ENCODE data around the gene RCOR1.

Gene RCOR1

GRCh38 chr14:102731101-102731870 is 138.8 kb downstream of the RCOR1 start:
- DNase-seq (ENCODE audit: low read depth, low spot score): no peak
- H3K4me3 ChIP-seq (ENCODE audit: low read length): no peak overlapping the region

GRCh38 chr14:102731871-102732800 is 139.7 kb downstream of the RCOR1 start:
- DNase-seq (ENCODE audit: low read depth, low spot score): no peak
- H3K4me3 ChIP-seq (ENCODE audit: low read length): no peak overlapping the region

- H3K4me3 ChIP-seq (ENCODE audit: low read length): no peak overlapping the region
- no peak for DNase-seq (ENCODE audit: low read depth, low spot score)
These were observed 140.5 kb downstream of the RCOR1 start for GRCh38 chr14:102732924-102733323.

GRCh38 chr14:102733326-102733725 is 140.9 kb downstream of the RCOR1 start:
- no peak overlapping the region for H3K4me3 ChIP-seq (ENCODE audit: low read length)
- no peak for DNase-seq (ENCODE audit: low read depth, low spot score)

GRCh38 chr14:102734436-102734835 is 142.0 kb downstream of the RCOR1 start:
- no peak for DNase-seq (ENCODE audit: low read depth, low spot score)
- H3K4me3 ChIP-seq (ENCODE audit: low read length): no peak overlapping the region

- no peak overlapping the region for H3K4me3 ChIP-seq (ENCODE audit: low read length)
- no peak for DNase-seq (ENCODE audit: low read depth, low spot score)
These were observed 144.5 kb downstream of the RCOR1 start for GRCh38 chr14:102736956-102737355.

- H3K4me3 ChIP-seq (ENCODE audit: low read length): no peak overlapping the region
- DNase-seq (ENCODE audit: low read depth, low spot score): no peak
These were observed 145.2 kb downstream of the RCOR1 start for GRCh38 chr14:102737402-102738372.

- no peak overlapping the region for H3K4me3 ChIP-seq (ENCODE audit: low read length)
- no peak for DNase-seq (ENCODE audit: low read depth, low spot score)
These were observed 146.1 kb downstream of the RCOR1 start for GRCh38 chr14:102738373-102739189.

- DNase-seq (ENCODE audit: low read depth, low spot score): no peak
- H3K4me3 ChIP-seq (ENCODE audit: low read length): no peak overlapping the region
These were observed 146.7 kb downstream of the RCOR1 start for GRCh38 chr14:102739190-102739469.

GRCh38 chr14:102746634-102747438 is 154.4 kb downstream of the RCOR1 start:
- no peak overlapping the region for H3K4me3 ChIP-seq (ENCODE audit: low read length)
- DNase-seq (ENCODE audit: low read depth, low spot score): no peak

GRCh38 chr14:102748806-102749205 is 156.4 kb downstream of the RCOR1 start:
- DNase-seq (ENCODE audit: low read depth, low spot score): no peak
- no peak overlapping the region for H3K4me3 ChIP-seq (ENCODE audit: low read length)

- H3K4me3 ChIP-seq (ENCODE audit: low read length): no peak overlapping the region
- no peak for DNase-seq (ENCODE audit: low read depth, low spot score)
These were observed 157.2 kb downstream of the RCOR1 start for GRCh38 chr14:102749393-102750305.

- no peak for DNase-seq (ENCODE audit: low read depth, low spot score)
- H3K4me3 ChIP-seq (ENCODE audit: low read length): no peak overlapping the region
These were observed 157.9 kb downstream of the RCOR1 start for GRCh38 chr14:102750376-102750775.

- no peak overlapping the region for H3K4me3 ChIP-seq (ENCODE audit: low read length)
- no peak for DNase-seq (ENCODE audit: low read depth, low spot score)
These were observed 158.6 kb downstream of the RCOR1 start for GRCh38 chr14:102751088-102751487.

- DNase-seq (ENCODE audit: low read depth, low spot score): no peak
- H3K4me3 ChIP-seq (ENCODE audit: low read length): no peak overlapping the region
These were observed 159.9 kb downstream of the RCOR1 start for GRCh38 chr14:102752239-102752847.

Data from Jurkat, Clone E6-1 (cell line).